H9 (cell line): ENCODE measurements around the gene CDH18. TPM values are rescaled to one million over a fixed set of nuclear protein-coding genes. Genes with fewer than 3 reads are reported as not detected.

Experiments
- DNase-seq: peaks from one replicate; pipeline ENCODE4 v3.0.0-alpha.2; 2017
- H2AFZ ChIP-seq: one replicate; pipeline ENCODE4 v1.6.1; 2013; ENCODE audit warnings: mild to moderate bottlenecking, low read length, control low read depth, moderate library complexity
- H2AK5ac ChIP-seq: 2 replicates; pipeline ENCODE4 v1.6.1; 2013; ENCODE audit warnings: low read length, control low read depth, mixed read lengths; ENCODE audit not compliant: insufficient read length
- H2BK120ac ChIP-seq: one replicate; pipeline ENCODE4 v1.6.1; 2013; ENCODE audit warnings: low read depth, mild to moderate bottlenecking, low read length, control low read depth, inconsistent platforms; ENCODE audit not compliant: poor library complexity, severe bottlenecking
- H2BK12ac ChIP-seq: 2 replicates; pipeline ENCODE4 v1.6.1; 2013; ENCODE audit warnings: low read length, control low read depth, mixed read lengths, low read depth; ENCODE audit not compliant: insufficient read length
- H2BK15ac ChIP-seq: 2 replicates; pipeline ENCODE4 v1.6.1; 2013; ENCODE audit warnings: low read depth, low read length, control low read depth
- H2BK20ac ChIP-seq: one replicate; pipeline ENCODE4 v1.6.1; 2013; ENCODE audit warnings: low read depth, mild to moderate bottlenecking, low read length, control low read depth, inconsistent platforms; ENCODE audit not compliant: poor library complexity, severe bottlenecking
- H2BK5ac ChIP-seq: 2 replicates; pipeline ENCODE4 v1.6.1; 2013; ENCODE audit warnings: low read length, control low read depth, mixed read lengths; ENCODE audit not compliant: insufficient read length
- H3K14ac ChIP-seq: 2 replicates; pipeline ENCODE4 v1.6.1; 2013; ENCODE audit warnings: low read length, control low read depth; ENCODE audit not compliant: insufficient read depth
- H3K18ac ChIP-seq: 2 replicates; pipeline ENCODE4 v1.6.1; 2013; ENCODE audit warnings: low read depth, mild to moderate bottlenecking, mixed read lengths, low read length, control low read depth; ENCODE audit not compliant: insufficient read length
- H3K23ac ChIP-seq: 2 replicates; pipeline ENCODE4 v1.6.1; 2013; ENCODE audit warnings: low read length, control low read depth, mixed read lengths, low read depth; ENCODE audit not compliant: insufficient read length
- H3K23me2 ChIP-seq: 2 replicates; pipeline ENCODE4 v1.6.1; 2013; ENCODE audit warnings: low read depth, mild to moderate bottlenecking, mixed read lengths, low read length, control low read depth; ENCODE audit not compliant: insufficient read length, poor library complexity, severe bottlenecking
- H3K27ac ChIP-seq: 2 replicates; pipeline ENCODE4 v1.5.1; 2013; ENCODE audit warnings: low read length, control low read depth, mixed read lengths, low read depth; ENCODE audit not compliant: insufficient read length
- H3K27me3 ChIP-seq: 2 replicates; pipeline ENCODE4 v1.6.1; 2013; ENCODE audit warnings: low read length, control low read depth, inconsistent platforms; ENCODE audit not compliant: insufficient read depth
- H3K4ac ChIP-seq: 2 replicates; pipeline ENCODE4 v1.6.1; 2013; ENCODE audit warnings: low read depth, mild to moderate bottlenecking, control low read depth, inconsistent platforms, low read length, moderate library complexity
- H3K4me1 ChIP-seq: 2 replicates; pipeline ENCODE4 v1.6.1; 2013; ENCODE audit warnings: low read length, control low read depth, inconsistent platforms; ENCODE audit not compliant: insufficient read depth
- H3K4me2 ChIP-seq: 2 replicates; pipeline ENCODE4 v1.6.1; 2013; ENCODE audit warnings: low read length, control low read depth, mixed read lengths; ENCODE audit not compliant: insufficient read length, insufficient read depth
- H3K56ac ChIP-seq: 2 replicates; pipeline ENCODE4 v1.6.1; 2013; ENCODE audit warnings: low read depth, mild to moderate bottlenecking, mixed read lengths, low read length, control low read depth; ENCODE audit not compliant: insufficient read length
- H3K79me1 ChIP-seq: 2 replicates; pipeline ENCODE4 v1.6.1; 2013; ENCODE audit warnings: low read depth, mild to moderate bottlenecking, moderate library complexity, low read length, control low read depth, inconsistent platforms; ENCODE audit not compliant: insufficient read depth, poor library complexity, severe bottlenecking
- H3K79me2 ChIP-seq: 2 replicates; pipeline ENCODE4 v1.6.1; 2013; ENCODE audit warnings: low read length, control low read depth, inconsistent platforms; ENCODE audit not compliant: insufficient read depth
- H3K9ac ChIP-seq: 2 replicates; pipeline ENCODE4 v1.6.1; 2013; ENCODE audit warnings: low read length, control low read depth, mixed read lengths; ENCODE audit not compliant: insufficient read length; ENCODE audit errors: extremely low read depth
- H3K9me3 ChIP-seq: one replicate; pipeline ENCODE4 v1.6.1; 2013; ENCODE audit warnings: low read depth, low read length, inconsistent platforms; ENCODE audit not compliant: control insufficient read depth
- H3T11ph ChIP-seq: one replicate; pipeline ENCODE4 v1.6.1; 2013; ENCODE audit warnings: mild to moderate bottlenecking, low read length, control low read depth, inconsistent platforms
- H4K20me1 ChIP-seq: one replicate; pipeline ENCODE4 v1.6.1; 2013; ENCODE audit not compliant: control insufficient read depth, insufficient read length, insufficient read depth
- H4K5ac ChIP-seq: 2 replicates; pipeline ENCODE4 v1.6.1; 2013; ENCODE audit warnings: low read depth, mild to moderate bottlenecking, mixed read lengths, low read length, control low read depth; ENCODE audit not compliant: insufficient read length
- H4K8ac ChIP-seq: replicated peaks from 2 replicates; pipeline ENCODE4 v1.6.1; 2013; ENCODE audit warnings: low read length, control low read depth, mixed read lengths, low read depth; ENCODE audit not compliant: insufficient read length
- H4K91ac ChIP-seq: 2 replicates; pipeline ENCODE4 v1.6.1; 2013; ENCODE audit warnings: low read depth, mild to moderate bottlenecking, moderate library complexity, mixed read lengths, low read length, control low read depth; ENCODE audit not compliant: insufficient read length
- H3K27ac Mint-ChIP-seq, 3 experiments: 2 replicates in 2 of 3; 3 replicates in 1 of 3; pipeline ENCODE4 v1.8.0; 2020 to 2021; ENCODE audit warnings: mixed read lengths in 3 of 3, mild to moderate bottlenecking in 1 of 3, moderate library complexity in 1 of 3
- H3K27me3 Mint-ChIP-seq: 2 replicates; pipeline ENCODE4 v1.8.0; 2021; ENCODE audit warnings: low read depth, mild to moderate bottlenecking, moderate library complexity, mixed read lengths
- H3K36me3 Mint-ChIP-seq, 3 experiments: 2 replicates in 2 of 3; 3 replicates in 1 of 3; pipeline ENCODE4 v1.8.0; 2020 to 2021; ENCODE audit warnings: low read depth in 3 of 3, mixed read lengths in 3 of 3; ENCODE audit not compliant: insufficient read depth in 1 of 3
- H3K4me1 Mint-ChIP-seq, 2 experiments: 2 replicates each; pipeline ENCODE4 v1.8.0; 2020; ENCODE audit warnings: mixed read lengths in 2 of 2
- H3K4me3 Mint-ChIP-seq, 2 experiments: 2 replicates in 1 of 2; 3 replicates in 1 of 2; pipeline ENCODE4 v1.8.0; 2020 to 2021; ENCODE audit warnings: mild to moderate bottlenecking in 2 of 2, mixed read lengths in 2 of 2, moderate library complexity in 1 of 2
- H3K9me3 Mint-ChIP-seq, 2 experiments: 2 replicates in 1 of 2; 3 replicates in 1 of 2; pipeline ENCODE4 v1.8.0; 2020; ENCODE audit warnings: mild to moderate bottlenecking in 2 of 2, mixed read lengths in 2 of 2, moderate library complexity in 1 of 2
- CTCF ChIP-seq: fragments of 200-600 bp; sonication (generic); conservative IDR thresholded peaks from 3 replicates; pipeline ENCODE4 v1.8.0; 2021; ENCODE audit warnings: antibody characterized with exemption, mild to moderate bottlenecking
- WGBS: extraction: QIAGEN DNeasy Blood & Tissue Kit; methylation state at CpG from one replicate; pipeline ENCODE4 v1.1.7; 2013; ENCODE audit warnings: missing lambda C conversion rate, low lambda C conversion rate, mixed read lengths; ENCODE audit not compliant: insufficient read length; ENCODE audit errors: extremely low coverage; 5-methylcytosine and 5-hydroxymethylcytosine counted together
- total RNA-seq: library from RNA; stranded (reverse); gene quantifications from 2 replicates; pipeline ENCODE4 v1.2.1, GENCODE V29; 2021

CDH18 gene
- total RNA-seq, 1 experiment from 2014 or later = not detected

DNA sequence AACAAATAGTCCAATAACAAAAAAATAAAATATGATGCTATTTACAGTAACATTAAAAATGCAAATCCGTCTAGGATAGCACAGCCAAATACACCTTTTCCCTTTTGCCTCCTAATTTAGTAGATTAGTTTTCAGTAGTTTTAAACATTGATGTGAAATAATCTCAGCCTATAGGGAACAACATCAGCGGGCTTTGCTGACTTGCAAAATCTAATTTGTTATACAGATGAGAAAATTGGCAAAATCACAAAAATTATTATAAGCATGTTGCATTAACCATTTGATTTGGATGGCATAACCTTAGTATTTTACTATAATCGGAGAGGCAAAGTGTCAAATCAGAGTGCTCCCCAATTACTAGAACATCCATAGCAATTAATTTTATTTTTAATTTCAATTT lies 563.5 kb downstream of the CDH18 start:
- no peak for TF ChIP-seq CTCF
- H2BK15ac ChIP-seq = no peak overlapping the region
- H3K36me3 Mint-ChIP-seq = no peaks in the 10 kb centered on the region
- no peak overlapping the region for H3K56ac ChIP-seq
- no peak overlapping the region for H2AK5ac ChIP-seq
- WGBS = no CpG with 5 or more reads among the region's 3 CpGs
- no peak overlapping the region for H3K4me3 Mint-ChIP-seq
- no peaks in the 10 kb centered on the region for H3K4me1 ChIP-seq
- no peak overlapping the region for H2BK20ac ChIP-seq
- H3T11ph ChIP-seq = no peak overlapping the region
- no peak overlapping the region for H3K27ac Mint-ChIP-seq
- no peaks in the 10 kb centered on the region for H3K27me3 Mint-ChIP-seq
- H3K9ac ChIP-seq = no peak overlapping the region
- DNase-seq = no peak
- H2BK12ac ChIP-seq = no peak overlapping the region
- H3K4ac ChIP-seq = no peak overlapping the region
- H2BK5ac ChIP-seq = no peak overlapping the region
- H3K9me3 Mint-ChIP-seq = no peaks in the 10 kb centered on the region
- no peak overlapping the region for H3K4me2 ChIP-seq
- H3K79me2 ChIP-seq = no peaks in the 10 kb centered on the region
- no peaks in the 10 kb centered on the region for H3K23me2 ChIP-seq
- H4K91ac ChIP-seq = no peak overlapping the region
- H4K20me1 ChIP-seq = no peaks in the 10 kb centered on the region
- no peak overlapping the region for H2AFZ ChIP-seq
- H4K5ac ChIP-seq = no peak overlapping the region
- H4K8ac ChIP-seq = no peak overlapping the region
- no peaks in the 10 kb centered on the region for H3K4me1 Mint-ChIP-seq
- no peak overlapping the region for H3K27ac ChIP-seq
- no peaks in the 10 kb centered on the region for H3K9me3 ChIP-seq
- no peak overlapping the region for H2BK120ac ChIP-seq
- H3K18ac ChIP-seq = no peak overlapping the region
- no peaks in the 10 kb centered on the region for H3K79me1 ChIP-seq
- H3K27me3 ChIP-seq = no peaks in the 10 kb centered on the region
- no peak overlapping the region for H3K14ac ChIP-seq
- H3K23ac ChIP-seq = no peak overlapping the region
